Measurements from ENCODE around the gene BAHCC1.

Gene BAHCC1

DNA sequence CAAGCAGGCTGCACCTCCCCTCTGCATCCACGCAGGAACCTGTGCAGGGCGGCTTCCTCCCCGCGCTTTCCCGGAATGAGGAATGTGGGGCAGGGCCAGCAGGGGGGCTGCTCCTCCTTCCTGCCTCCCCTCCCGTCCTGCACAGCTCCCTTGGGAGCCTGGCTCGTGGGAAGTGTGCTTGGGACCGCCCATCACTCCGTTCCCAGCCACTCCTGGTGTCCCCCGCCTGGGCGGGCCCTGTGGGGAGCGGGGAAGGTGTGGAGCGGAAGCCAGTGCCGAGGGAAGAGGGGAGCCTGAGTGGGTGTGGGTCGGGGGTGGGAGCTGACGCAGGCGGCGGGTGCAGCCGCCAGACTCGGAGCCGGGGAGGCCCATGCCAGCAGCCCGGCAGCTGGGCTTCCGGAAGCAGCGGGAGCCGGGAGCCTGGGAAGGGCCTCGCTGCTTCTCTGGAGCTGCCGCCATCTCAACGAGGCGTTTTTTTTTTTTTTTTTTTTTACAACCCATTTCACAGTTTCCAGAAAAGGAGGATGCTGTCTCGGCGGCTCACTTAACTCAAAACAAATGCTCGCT is 24.1 kb downstream of the BAHCC1 start:
- Histone ChIP-seq H3F3A (ENCODE audit: insufficient read depth, low read length) (no peaks in the 10 kb centered on the region), H3K9me3 (ENCODE audit: low read length) (no peaks in the 10 kb centered on the region), H3K9me2 (ENCODE audit: low read depth, low read length) (no peaks in the 10 kb centered on the region), H3K36me3 (ENCODE audit: insufficient read depth, low read length) (no peaks in the 10 kb centered on the region), H3K27ac (ENCODE audit: low read depth, low read length, poor library complexity, severe bottlenecking) (no peak overlapping the region), H3K4me2 (ENCODE audit: low read length) (no peak overlapping the region), H3K9ac (ENCODE audit: low read length) (no peak overlapping the region), H2AFZ (ENCODE audit: low read length) (no peak overlapping the region), H4K20me1 (ENCODE audit: insufficient read depth, low read length) (no peaks in the 10 kb centered on the region), H3K4me1 (ENCODE audit: insufficient read depth, low read length, severe bottlenecking) (no peaks in the 10 kb centered on the region), H3K27me3 (ENCODE audit: insufficient read depth, low read length) (peaks cover 26% of the 10 kb centered on the region; the same call in 1 of the 2 replicates), H3K4me3 (ENCODE audit: low read depth, low read length, poor library complexity, severe bottlenecking) (no peak overlapping the region), H3K79me2 (ENCODE audit: insufficient read depth, low read length) (no peaks in the 10 kb centered on the region)
- no peak for TF ChIP-seq EZH2 (IDR thresholded peaks at IDR 0.05; ENCODE audit: borderline replicate concordance, low read length)
- TF ChIP-seq, protein P1, sequence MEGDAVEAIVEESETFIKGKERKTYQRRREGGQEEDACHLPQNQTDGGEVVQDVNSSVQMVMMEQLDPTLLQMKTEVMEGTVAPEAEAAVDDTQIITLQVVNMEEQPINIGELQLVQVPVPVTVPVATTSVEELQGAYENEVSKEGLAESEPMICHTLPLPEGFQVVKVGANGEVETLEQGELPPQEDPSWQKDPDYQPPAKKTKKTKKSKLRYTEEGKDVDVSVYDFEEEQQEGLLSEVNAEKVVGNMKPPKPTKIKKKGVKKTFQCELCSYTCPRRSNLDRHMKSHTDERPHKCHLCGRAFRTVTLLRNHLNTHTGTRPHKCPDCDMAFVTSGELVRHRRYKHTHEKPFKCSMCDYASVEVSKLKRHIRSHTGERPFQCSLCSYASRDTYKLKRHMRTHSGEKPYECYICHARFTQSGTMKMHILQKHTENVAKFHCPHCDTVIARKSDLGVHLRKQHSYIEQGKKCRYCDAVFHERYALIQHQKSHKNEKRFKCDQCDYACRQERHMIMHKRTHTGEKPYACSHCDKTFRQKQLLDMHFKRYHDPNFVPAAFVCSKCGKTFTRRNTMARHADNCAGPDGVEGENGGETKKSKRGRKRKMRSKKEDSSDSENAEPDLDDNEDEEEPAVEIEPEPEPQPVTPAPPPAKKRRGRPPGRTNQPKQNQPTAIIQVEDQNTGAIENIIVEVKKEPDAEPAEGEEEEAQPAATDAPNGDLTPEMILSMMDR (IDR thresholded peaks at IDR 0.05; ENCODE audit: low read length): no peak

DNA sequence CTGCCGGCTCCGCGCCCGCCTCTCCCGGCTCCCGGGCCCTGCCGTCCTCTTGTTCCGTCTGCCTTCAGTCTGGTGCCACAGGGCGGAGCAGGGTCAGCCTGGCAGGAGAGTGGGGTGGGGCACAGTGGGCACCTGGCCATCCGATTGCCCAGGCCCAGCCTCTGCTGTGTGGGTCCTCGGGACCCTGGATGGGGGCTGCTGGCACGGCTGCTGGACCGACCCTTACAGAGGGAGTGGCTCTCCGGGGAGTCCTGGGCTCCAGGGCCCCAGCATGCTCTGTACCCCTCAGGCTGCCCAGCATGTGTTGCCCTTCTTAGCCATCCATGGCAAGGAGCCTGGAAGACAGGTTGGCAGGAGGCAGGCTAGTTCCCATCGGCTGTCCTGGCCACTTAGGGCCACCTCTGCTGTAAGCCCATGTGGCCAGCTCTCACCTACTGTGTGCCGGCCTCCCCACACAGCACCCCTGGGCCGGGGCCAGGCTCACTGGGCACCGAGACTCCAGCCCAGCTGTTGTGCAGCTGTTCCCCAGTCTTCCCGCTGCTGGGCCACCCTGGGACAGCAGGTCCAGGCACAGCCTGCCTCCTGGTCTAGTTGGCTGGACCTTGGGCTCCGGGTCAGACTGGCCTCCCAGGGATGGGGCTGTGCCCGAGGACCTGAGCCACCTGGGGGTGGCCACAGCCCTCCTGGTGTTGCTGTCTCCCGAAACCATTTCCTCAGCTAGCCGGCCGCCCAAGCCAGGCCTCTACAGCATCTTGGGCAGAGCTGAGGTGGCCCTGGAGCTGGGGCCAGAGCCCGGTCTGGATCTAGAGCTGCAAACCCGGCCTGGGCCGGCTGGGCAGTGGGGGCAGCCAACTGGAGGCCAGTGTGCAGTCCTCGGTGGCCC is 24.9 kb downstream of the BAHCC1 start:
- H3K4me2 ChIP-seq (ENCODE audit: low read length): no peak overlapping the region
- no peaks in the 10 kb centered on the region for H3K79me2 ChIP-seq (ENCODE audit: insufficient read depth, low read length)
- H3K4me3 ChIP-seq (ENCODE audit: low read depth, low read length, poor library complexity, severe bottlenecking): no peak overlapping the region
- H3K9me3 ChIP-seq (ENCODE audit: low read length): no peaks in the 10 kb centered on the region
- H3K27me3 ChIP-seq (ENCODE audit: insufficient read depth, low read length): peaks cover 23% of the 10 kb centered on the region; the same call in 1 of the 2 replicates
- H3K9ac ChIP-seq (ENCODE audit: low read length): no peak overlapping the region
- no peak for TF ChIP-seq EZH2 (IDR thresholded peaks at IDR 0.05; ENCODE audit: borderline replicate concordance, low read length)
- TF ChIP-seq, protein P1 (IDR thresholded peaks at IDR 0.05; ENCODE audit: low read length): no peak
- no peak overlapping the region for H3K27ac ChIP-seq (ENCODE audit: low read depth, low read length, poor library complexity, severe bottlenecking)
- no peaks in the 10 kb centered on the region for H4K20me1 ChIP-seq (ENCODE audit: insufficient read depth, low read length)
- no peaks in the 10 kb centered on the region for H3F3A ChIP-seq (ENCODE audit: insufficient read depth, low read length)
- H3K4me1 ChIP-seq (ENCODE audit: insufficient read depth, low read length, severe bottlenecking): no peaks in the 10 kb centered on the region
- no peaks in the 10 kb centered on the region for H3K36me3 ChIP-seq (ENCODE audit: insufficient read depth, low read length)
- no peak overlapping the region for H2AFZ ChIP-seq (ENCODE audit: low read length)
- H3K9me2 ChIP-seq (ENCODE audit: low read depth, low read length): no peaks in the 10 kb centered on the region

DNA sequence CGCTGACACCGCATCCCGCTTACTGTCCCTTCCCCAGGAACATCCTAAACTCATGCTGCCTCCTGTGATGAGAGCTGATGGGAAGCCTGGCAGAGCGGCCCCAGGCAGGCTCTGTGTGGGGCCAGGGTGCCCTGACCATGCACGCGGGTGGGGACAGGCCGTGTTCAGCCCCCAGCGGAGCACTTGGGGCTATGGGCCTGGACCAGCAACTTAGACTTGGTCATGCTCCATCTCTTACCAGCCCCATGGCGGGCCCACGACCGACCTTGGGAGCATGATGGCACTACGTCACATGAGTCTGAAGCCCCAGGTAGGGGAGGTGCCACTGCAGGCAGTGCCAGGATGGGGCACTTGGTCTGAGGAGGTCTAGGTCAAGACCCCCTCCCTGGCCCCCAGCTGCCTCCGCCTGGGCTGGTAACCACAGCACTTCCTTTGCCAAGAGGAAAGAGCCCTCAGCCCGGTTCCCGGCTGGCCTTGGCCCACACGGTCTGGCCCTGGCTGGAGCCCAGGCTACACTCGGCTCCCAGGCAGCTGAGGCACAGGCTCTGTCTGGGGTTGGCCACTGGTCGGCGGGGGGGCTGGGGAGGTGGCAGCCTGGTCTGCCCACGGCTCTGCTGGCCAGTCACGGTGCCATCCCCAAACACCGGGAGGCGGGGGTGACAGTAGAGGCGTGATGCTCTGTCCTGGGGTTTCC is 25.7 kb downstream of the BAHCC1 start:
- H3K4me3 ChIP-seq (ENCODE audit: low read depth, low read length, poor library complexity, severe bottlenecking): no peak overlapping the region
- no peaks in the 10 kb centered on the region for H3F3A ChIP-seq (ENCODE audit: insufficient read depth, low read length)
- H3K4me2 ChIP-seq (ENCODE audit: low read length): no peak overlapping the region
- no peaks in the 10 kb centered on the region for H3K9me3 ChIP-seq (ENCODE audit: low read length)
- peaks cover 22% of the 10 kb centered on the region; the same call in 1 of the 2 replicates for H3K27me3 ChIP-seq (ENCODE audit: insufficient read depth, low read length)
- H3K36me3 ChIP-seq (ENCODE audit: insufficient read depth, low read length): no peaks in the 10 kb centered on the region
- no peak overlapping the region for H3K9ac ChIP-seq (ENCODE audit: low read length)
- H3K4me1 ChIP-seq (ENCODE audit: insufficient read depth, low read length, severe bottlenecking): no peaks in the 10 kb centered on the region
- no peaks in the 10 kb centered on the region for H4K20me1 ChIP-seq (ENCODE audit: insufficient read depth, low read length)
- no peaks in the 10 kb centered on the region for H3K79me2 ChIP-seq (ENCODE audit: insufficient read depth, low read length)
- TF ChIP-seq EZH2 (IDR thresholded peaks at IDR 0.05; ENCODE audit: borderline replicate concordance, low read length): no peak
- H3K9me2 ChIP-seq (ENCODE audit: low read depth, low read length): no peaks in the 10 kb centered on the region
- H3K27ac ChIP-seq (ENCODE audit: low read depth, low read length, poor library complexity, severe bottlenecking): no peak overlapping the region
- H2AFZ ChIP-seq (ENCODE audit: low read length): no peak overlapping the region

Data from OCI-LY1 (cell line).